Activated CD4-positive, alpha-beta memory T cell treated with anti-CD3 and anti-CD28 coated beads, Interleukin-2, amount 10 ng/mL, durations not matched to agents 7 days and 5 days (primary cell): Measurements from ENCODE around the gene STAG2. TPM values are rescaled to one million over a fixed set of nuclear protein-coding genes. Genes with fewer than 3 reads are reported as not detected.

Experiments
- CTCF ChIA-PET: fragments of 350-600 bp; sonication (Branson Sonifier 250); formaldehyde crosslinking; loops from one replicate; lab custom pipeline; 2021; ENCODE audit warnings: antibody characterized with exemption, inconsistent platforms; lab: Charles Lee
- POLR2A ChIA-PET: fragments of 350-600 bp; sonication (Branson Sonifier 250); formaldehyde crosslinking; loops from one replicate; lab custom pipeline; 2021; ENCODE audit warnings: antibody characterized with exemption; lab: Charles Lee
- DNase-seq: peaks from one replicate; pipeline ENCODE4 v3.0.0-alpha.2; 2020
- H3K27ac Mint-ChIP-seq: one replicate; pipeline ENCODE4 v1.8.0; 2021; ENCODE audit warnings: mild to moderate bottlenecking, mixed read lengths
- H3K27me3 Mint-ChIP-seq: one replicate; pipeline ENCODE4 v1.8.0; 2021; ENCODE audit warnings: mixed read lengths
- H3K36me3 Mint-ChIP-seq: one replicate; pipeline ENCODE4 v1.8.0; 2021; ENCODE audit warnings: low read depth, mixed read lengths
- H3K4me1 Mint-ChIP-seq: one replicate; pipeline ENCODE4 v1.8.0; 2021; ENCODE audit warnings: mixed read lengths
- H3K4me3 Mint-ChIP-seq: one replicate; pipeline ENCODE4 v1.8.0; 2021; ENCODE audit warnings: mild to moderate bottlenecking, mixed read lengths
- H3K9me3 Mint-ChIP-seq: one replicate; pipeline ENCODE4 v1.8.0; 2021; ENCODE audit warnings: mixed read lengths
- total RNA-seq, 2 experiments: library from RNA; stranded (reverse); gene quantifications; one replicate each; pipeline ENCODE4 v1.2.3, GENCODE V29; 2021

Gene STAG2
- total RNA-seq, 2 experiments from 2014 or later = 87.8 to 89.6 TPM

DNA sequence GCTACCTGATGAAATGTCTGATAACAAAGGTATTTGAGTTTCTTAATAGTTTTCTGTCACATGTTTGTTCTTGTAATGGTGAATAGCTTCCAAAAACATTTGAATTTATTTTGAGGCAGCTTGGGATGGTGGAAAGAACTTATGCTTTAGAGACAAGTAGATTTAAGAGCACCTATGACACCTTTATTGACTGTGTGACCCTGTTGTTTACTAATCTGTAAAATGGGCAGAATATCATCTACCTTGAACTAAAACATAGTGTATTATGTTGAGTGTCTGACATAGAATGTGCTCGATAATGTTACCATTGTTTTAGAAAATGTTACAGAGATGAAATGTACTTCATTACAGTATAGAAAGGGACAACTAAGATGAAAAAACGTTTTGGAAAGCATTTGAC, 24.9 kb downstream of the STAG2 start:
- DNase-seq = no peak
- H3K4me1 Mint-ChIP-seq = peaks cover 30% of the 10 kb centered on the region
- H3K9me3 Mint-ChIP-seq = no peaks in the 10 kb centered on the region
- no peak overlapping the region for H3K4me3 Mint-ChIP-seq
- CTCF ChIA-PET = no interaction called here
- H3K36me3 Mint-ChIP-seq = peaks cover 5% of the 10 kb centered on the region
- H3K27ac Mint-ChIP-seq = no peak overlapping the region
- no peaks in the 10 kb centered on the region for H3K27me3 Mint-ChIP-seq
- POLR2A ChIA-PET = no interaction called here

DNA sequence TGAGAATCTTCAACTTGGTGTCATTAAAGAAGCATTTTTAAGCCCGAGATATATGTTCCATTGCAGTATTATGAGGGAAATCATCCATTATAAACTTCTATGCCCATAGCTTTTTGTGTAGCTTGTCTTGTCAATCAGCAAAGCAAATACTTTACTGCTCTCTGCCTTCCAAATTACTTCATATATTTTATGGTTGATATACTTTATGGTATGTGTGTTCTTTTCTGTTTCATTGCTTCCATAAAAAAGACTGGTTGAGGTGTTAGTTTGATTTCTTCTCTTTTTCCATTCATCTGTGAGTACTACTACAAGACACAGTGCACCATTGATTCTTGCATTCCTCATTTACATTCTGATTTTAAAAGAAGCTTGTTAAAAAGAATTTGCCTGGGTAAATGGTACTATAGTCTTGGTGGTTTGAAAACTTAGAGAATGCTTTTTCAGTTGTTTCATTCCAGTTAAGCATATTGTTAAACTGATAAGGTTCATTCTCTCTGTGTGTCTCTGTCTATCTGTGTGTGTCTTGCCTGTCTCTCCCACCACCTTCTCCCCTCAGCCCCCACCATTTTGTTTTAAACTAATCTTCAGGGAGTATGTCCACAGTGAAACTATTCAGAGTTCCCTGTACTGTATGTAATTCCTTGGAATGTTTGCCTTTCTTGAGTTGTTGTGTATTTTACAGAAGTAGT, 27.1 kb downstream of the STAG2 start:
- Mint-ChIP-seq H3K27ac (no peak overlapping the region), H3K9me3 (no peaks in the 10 kb centered on the region), H3K4me1 (peaks cover 25% of the 10 kb centered on the region), H3K36me3 (peaks cover 7% of the 10 kb centered on the region), H3K27me3 (no peaks in the 10 kb centered on the region), H3K4me3 (no peak overlapping the region)
- ChIA-PET POLR2A (no interaction called here), CTCF (no interaction called here)
- DNase-seq = no peak

DNA sequence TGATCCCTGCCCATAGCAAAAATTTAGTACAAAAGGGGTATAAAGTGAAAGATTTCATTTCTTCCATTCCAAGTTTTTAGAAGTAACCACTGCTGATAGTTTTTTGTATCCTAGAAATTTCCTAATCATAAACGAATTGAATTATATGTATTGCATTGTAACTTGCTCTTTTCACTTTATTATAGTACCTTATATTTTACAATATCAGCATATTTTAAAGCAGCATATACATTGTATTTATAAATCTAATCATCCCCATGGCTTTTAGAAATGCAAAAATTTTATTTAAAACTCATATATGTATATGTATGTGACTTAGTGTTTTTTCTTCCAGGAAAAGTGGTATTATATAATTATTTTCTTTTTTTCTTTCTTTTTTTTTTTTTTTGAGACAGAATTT, 27.7 kb downstream of the STAG2 start:
- Mint-ChIP-seq H3K4me3 (no peak overlapping the region), H3K27ac (no peak overlapping the region), H3K36me3 (peaks cover 7% of the 10 kb centered on the region), H3K4me1 (peaks cover 23% of the 10 kb centered on the region), H3K9me3 (no peaks in the 10 kb centered on the region), H3K27me3 (no peaks in the 10 kb centered on the region)
- no peak for DNase-seq
- CTCF ChIA-PET = no interaction called here
- POLR2A ChIA-PET = no interaction called here

DNA sequence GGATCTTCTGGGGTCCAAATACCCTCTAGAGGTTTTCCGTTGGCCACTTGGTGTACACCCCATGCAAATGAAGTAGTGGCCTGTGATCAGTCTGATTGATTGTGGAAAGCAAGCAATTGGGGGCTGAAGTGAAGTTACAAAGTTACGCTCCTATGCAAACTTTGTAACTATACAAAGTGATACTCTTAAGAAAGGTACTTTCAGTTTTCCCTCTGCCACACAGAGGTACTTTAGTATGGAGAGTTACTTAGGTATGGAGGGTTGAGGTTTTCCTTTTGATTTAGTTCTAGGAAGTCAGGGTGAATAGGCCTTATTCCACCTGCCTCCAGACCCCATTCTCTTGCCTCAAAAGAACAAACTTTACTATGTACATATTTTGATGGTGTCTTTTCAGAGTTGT, 28.7 kb downstream of the STAG2 start:
- Mint-ChIP-seq H3K4me1 (peaks cover 26% of the 10 kb centered on the region), H3K27me3 (no peaks in the 10 kb centered on the region), H3K4me3 (peak overlapping the region; percentile 51), H3K27ac (no peak overlapping the region), H3K9me3 (no peaks in the 10 kb centered on the region), H3K36me3 (peaks cover 7% of the 10 kb centered on the region)
- POLR2A ChIA-PET = no interaction called here
- CTCF ChIA-PET = no interaction called here
- no peak for DNase-seq

DNA sequence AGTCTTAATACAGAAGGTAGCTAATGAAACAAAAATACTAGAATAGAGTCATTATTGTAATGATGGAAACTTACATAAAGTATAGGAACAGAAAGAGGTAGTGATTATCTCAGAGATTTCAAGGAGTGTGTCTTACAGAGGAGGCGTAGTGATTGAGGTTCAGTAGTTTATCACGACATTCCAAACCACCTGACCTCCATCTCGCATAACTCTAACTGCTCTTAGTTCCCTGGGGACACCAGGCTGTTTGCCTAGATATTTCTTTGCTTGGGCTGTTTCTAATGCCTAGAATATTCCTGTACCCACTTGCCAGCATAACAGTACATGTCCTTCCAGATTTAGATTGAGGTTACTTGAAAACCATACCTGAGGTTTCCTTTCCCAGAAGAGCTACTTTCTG, 29.1 kb downstream of the STAG2 start:
- Mint-ChIP-seq H3K27me3 (no peaks in the 10 kb centered on the region), H3K27ac (no peak overlapping the region), H3K36me3 (peaks cover 7% of the 10 kb centered on the region), H3K9me3 (no peaks in the 10 kb centered on the region), H3K4me1 (peaks cover 26% of the 10 kb centered on the region), H3K4me3 (no peak overlapping the region)
- ChIA-PET CTCF (no interaction called here), POLR2A (no interaction called here)
- DNase-seq = no peak

DNA sequence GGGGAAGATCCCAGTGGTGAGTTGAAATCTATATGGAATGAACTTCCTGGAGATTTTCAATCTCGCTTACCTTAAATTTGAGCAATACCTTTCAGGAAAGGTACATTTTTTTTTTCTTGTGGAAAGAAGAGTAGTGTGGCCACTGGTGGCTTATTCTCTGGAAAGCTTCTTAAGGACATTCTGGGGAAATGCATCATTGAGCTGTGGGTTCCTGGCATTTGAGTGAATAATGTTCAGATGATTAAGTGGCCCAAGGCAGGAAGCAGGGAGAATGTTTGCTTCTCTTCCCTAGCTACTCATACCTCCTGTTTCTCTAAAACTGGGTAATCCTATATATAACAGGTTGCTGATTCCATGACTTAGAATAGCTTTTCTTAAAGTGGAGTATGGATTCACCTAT, 31.8 kb downstream of the STAG2 start:
- no peak for DNase-seq
- Mint-ChIP-seq H3K4me1 (peaks cover 30% of the 10 kb centered on the region), H3K9me3 (no peaks in the 10 kb centered on the region), H3K27ac (no peak overlapping the region), H3K36me3 (peaks cover 13% of the 10 kb centered on the region), H3K27me3 (no peaks in the 10 kb centered on the region), H3K4me3 (no peak overlapping the region)
- ChIA-PET POLR2A (no interaction called here), CTCF (no interaction called here)

DNA sequence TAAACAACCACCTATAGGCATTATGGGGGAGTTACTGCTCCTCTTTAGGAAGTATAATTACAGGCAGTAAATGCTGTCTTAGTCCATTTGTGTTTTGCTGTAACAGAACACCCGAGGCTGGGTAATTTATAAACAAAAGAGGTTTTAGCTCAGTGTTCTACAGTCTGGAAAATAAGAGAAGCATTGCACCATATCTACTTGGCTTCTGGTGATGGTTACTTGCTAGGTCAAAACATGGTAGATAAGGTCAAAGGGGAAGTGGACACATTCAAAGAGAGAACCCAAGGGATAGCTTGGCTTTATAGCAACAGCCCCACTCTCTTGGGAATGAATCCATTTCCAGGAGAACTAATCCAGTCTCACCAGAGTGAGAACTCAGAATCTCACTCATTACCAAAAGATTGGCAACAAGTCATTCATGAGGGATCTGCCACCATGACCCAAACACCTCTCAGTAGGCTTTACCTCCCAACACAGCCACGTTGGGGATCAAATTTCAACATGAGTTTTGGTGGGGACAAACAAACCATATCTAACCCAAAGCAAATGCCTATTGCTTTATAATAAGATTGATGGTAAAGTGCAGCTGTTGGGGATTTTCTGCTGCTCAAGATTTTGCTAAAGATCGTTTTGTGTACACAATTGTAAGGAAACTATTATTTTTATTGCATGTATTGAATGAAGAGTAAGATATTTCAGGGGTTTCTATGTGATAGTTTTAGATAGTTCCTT, 32.6 kb downstream of the STAG2 start:
- no peak for DNase-seq
- H3K27me3 Mint-ChIP-seq = no peaks in the 10 kb centered on the region
- peaks cover 24% of the 10 kb centered on the region for H3K4me1 Mint-ChIP-seq
- ChIA-PET POLR2A (no interaction called here), CTCF (no interaction called here)
- H3K9me3 Mint-ChIP-seq = no peaks in the 10 kb centered on the region
- no peak overlapping the region for H3K4me3 Mint-ChIP-seq
- H3K36me3 Mint-ChIP-seq = peaks cover 8% of the 10 kb centered on the region
- no peak overlapping the region for H3K27ac Mint-ChIP-seq

DNA sequence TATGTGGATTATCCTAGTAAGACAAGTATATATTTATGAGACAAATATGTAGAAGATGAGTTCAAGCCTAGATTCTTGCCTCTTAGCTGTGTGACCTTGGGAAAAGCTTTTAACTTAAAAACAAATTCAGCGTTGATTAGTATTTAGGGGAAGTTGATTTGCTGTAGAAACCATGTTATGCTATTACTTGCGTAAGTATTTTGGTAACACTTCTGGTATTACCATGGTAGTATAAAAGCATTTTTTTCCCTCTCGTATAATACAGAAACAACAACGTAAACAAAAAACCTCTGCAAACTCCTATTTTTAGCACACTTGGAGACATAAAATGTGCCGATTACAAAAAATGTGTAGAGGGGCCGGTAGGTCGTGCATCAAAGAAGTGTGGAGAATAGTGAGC, 33.2 kb downstream of the STAG2 start:
- Mint-ChIP-seq H3K27me3 (no peaks in the 10 kb centered on the region), H3K4me3 (no peak overlapping the region), H3K9me3 (no peaks in the 10 kb centered on the region), H3K4me1 (peaks cover 23% of the 10 kb centered on the region), H3K36me3 (peaks cover 8% of the 10 kb centered on the region), H3K27ac (no peak overlapping the region)
- no peak for DNase-seq
- ChIA-PET CTCF (no interaction called here), POLR2A (no interaction called here)

DNA sequence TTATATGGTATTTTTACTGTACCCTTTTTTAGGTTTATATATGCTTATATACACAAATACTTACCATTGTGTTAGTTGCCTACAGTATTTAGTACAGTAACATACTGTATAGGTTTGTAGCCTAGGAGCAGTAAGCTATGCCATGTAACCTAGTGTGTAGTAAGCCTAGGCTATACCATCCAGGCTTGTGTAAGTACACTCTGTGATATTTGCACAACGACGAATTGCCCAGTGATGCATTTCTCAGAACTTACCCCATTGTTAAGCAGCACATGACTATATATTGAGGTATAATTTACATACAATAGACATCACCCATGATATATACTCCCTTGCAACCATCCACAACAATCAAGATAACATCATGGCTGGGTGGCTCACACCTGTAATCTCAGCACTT, 40.1 kb downstream of the STAG2 start:
- Mint-ChIP-seq H3K9me3 (no peaks in the 10 kb centered on the region), H3K4me1 (peaks cover 12% of the 10 kb centered on the region), H3K36me3 (peaks cover 9% of the 10 kb centered on the region), H3K27me3 (no peaks in the 10 kb centered on the region), H3K27ac (no peak overlapping the region), H3K4me3 (no peak overlapping the region)
- DNase-seq = no peak
- ChIA-PET POLR2A (no interaction called here), CTCF (no interaction called here)

DNA sequence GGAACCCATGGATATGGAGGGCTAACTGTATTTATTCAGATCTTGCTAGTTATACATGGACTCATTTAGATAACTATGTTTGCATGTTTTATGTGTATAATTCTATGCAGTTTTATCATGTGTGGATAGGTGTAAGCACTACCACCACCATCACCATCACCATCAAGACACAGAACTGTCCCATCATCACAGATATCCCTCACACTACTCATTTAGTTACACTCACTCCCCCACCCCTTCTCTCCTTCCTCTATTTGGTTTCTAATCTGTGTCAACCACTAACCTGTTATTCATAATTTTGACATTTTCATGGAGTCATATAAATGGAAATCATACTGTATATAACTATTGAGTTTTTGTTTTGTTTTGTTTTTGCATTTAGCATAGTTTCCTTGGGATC, 43.7 kb downstream of the STAG2 start:
- CTCF ChIA-PET = no interaction called here
- H3K27ac Mint-ChIP-seq = no peak overlapping the region
- H3K4me3 Mint-ChIP-seq = no peak overlapping the region
- DNase-seq = no peak
- no peaks in the 10 kb centered on the region for H3K9me3 Mint-ChIP-seq
- H3K4me1 Mint-ChIP-seq = peaks cover 31% of the 10 kb centered on the region
- H3K36me3 Mint-ChIP-seq = peaks cover 11% of the 10 kb centered on the region
- POLR2A ChIA-PET = no interaction called here
- no peaks in the 10 kb centered on the region for H3K27me3 Mint-ChIP-seq

DNA sequence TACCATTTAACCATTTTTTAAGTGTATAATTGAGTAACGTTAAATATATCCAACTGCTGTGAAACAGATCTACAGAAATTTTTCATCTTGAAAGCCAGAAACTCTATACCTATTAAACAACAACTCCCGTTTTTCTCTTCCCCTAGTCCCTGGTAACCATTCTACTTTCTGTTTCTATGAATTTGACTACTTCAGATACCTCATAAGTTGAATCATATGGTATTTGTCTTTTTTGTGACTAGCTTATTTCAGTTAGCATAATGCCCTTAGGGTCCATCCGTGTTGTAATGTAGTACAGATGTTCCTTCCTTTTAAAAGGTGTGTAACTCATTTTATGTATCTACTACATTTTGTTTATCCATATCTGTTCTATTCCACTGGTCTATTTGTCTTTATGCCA, 48.7 kb downstream of the STAG2 start:
- peaks cover 40% of the 10 kb centered on the region for H3K4me1 Mint-ChIP-seq
- POLR2A ChIA-PET = no interaction called here
- no peak overlapping the region for H3K27ac Mint-ChIP-seq

DNA sequence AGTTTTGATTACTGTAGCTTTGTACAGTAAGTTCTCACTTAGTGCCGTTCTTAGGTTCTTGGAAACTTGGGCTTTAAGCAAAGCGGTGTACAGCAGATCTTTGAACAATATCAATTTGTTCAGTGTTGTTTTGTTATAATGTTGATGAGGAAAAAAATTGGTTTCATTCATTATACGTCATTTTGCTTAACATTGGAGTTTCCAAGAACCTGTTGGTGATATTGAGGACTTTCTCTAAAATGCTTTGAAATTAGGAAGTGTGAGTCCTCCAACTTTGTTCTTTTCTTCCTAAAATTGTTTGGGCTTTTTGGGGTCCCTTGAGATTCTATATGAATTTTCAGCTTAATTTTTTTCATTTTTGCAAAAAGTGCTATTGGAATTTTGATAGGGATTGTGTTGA, 49.1 kb downstream of the STAG2 start:
- Mint-ChIP-seq H3K27me3 (no peaks in the 10 kb centered on the region), H3K4me3 (no peak overlapping the region), H3K4me1 (peaks cover 39% of the 10 kb centered on the region), H3K9me3 (no peaks in the 10 kb centered on the region), H3K27ac (no peak overlapping the region), H3K36me3 (peaks cover 3% of the 10 kb centered on the region)
- ChIA-PET POLR2A (no interaction called here), CTCF (no interaction called here)
- no peak for DNase-seq

More for the DNA sequence above, 48.7 kb downstream of the STAG2 start:
- no peaks in the 10 kb centered on the region for H3K9me3 Mint-ChIP-seq
- no peaks in the 10 kb centered on the region for H3K27me3 Mint-ChIP-seq
- CTCF ChIA-PET = interaction anchor here (0.5 kb wide), 1 partner anchor 65 kb away, joined by 3 read pairs; no protein-coding TSS in a partner anchor
- H3K4me3 Mint-ChIP-seq = no peak overlapping the region
- DNase-seq = no peak
- H3K36me3 Mint-ChIP-seq = peaks cover 6% of the 10 kb centered on the region

DNA sequence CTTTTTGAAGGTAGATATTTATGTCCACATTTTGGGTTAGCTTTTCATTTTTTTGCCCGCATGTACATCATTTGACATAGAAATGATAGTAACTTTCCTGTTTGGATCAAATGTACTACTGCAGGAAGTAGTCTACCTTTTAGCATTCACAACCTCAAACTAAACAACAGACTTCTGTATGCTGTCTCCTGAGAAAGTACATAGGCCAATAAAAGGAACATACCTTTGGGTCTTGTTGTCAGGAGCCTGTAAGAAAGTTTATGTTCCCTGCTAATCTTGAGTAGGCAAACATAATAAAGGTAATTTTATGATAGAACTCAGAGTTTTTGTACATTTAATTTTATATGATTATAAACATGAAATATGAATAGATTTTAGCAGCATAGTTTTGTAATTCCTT, 54.2 kb downstream of the STAG2 start:
- no peak overlapping the region for H3K4me3 Mint-ChIP-seq

DNA sequence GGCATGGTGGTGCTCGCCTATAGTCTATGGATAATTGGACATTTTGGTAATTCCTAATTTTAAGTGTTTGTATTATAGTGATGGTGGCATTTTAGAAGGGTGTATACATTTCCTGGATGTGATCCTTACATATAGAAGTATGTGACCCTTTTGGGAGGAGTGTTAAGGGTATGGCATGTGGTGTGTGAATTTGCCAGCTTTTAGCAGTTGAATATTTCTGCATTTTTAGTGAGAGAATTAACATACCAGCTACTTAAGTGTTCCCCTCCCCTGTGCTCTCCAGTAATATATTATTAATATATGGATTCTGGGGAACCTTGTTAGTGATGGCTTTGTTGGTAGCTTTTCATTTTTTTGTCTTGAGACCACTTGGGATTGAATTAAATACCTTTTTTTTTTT, 55.3 kb downstream of the STAG2 start:
- no peak for DNase-seq
- H3K36me3 Mint-ChIP-seq = no peaks in the 10 kb centered on the region
- no peaks in the 10 kb centered on the region for H3K9me3 Mint-ChIP-seq
- H3K4me1 Mint-ChIP-seq = peaks cover 11% of the 10 kb centered on the region
- ChIA-PET CTCF (interaction anchor here (1.3 kb wide), 1 partner anchor 11 kb away, joined by 3 read pairs; no protein-coding TSS in a partner anchor), POLR2A (no interaction called here)
- H3K4me3 Mint-ChIP-seq = no peak overlapping the region
- H3K27me3 Mint-ChIP-seq = no peaks in the 10 kb centered on the region
- no peak overlapping the region for H3K27ac Mint-ChIP-seq

More for the DNA sequence above, 54.2 kb downstream of the STAG2 start:
- CTCF ChIA-PET = no interaction called here
- H3K9me3 Mint-ChIP-seq = no peaks in the 10 kb centered on the region
- POLR2A ChIA-PET = no interaction called here
- H3K36me3 Mint-ChIP-seq = no peaks in the 10 kb centered on the region
- no peaks in the 10 kb centered on the region for H3K27me3 Mint-ChIP-seq
- H3K4me1 Mint-ChIP-seq = peaks cover 20% of the 10 kb centered on the region
- DNase-seq = no peak
- no peak overlapping the region for H3K27ac Mint-ChIP-seq
